H9 (cell line): Measurements from ENCODE around the gene DDX25. TPM values are rescaled to one million over a fixed set of nuclear protein-coding genes. Genes with fewer than 3 reads are reported as not detected.

Experiments
- DNase-seq: peaks from one replicate; pipeline ENCODE4 v3.0.0-alpha.2; 2017
- H2AFZ ChIP-seq: one replicate; pipeline ENCODE4 v1.6.1; 2013; ENCODE audit warnings: mild to moderate bottlenecking, low read length, control low read depth, moderate library complexity
- H2AK5ac ChIP-seq: 2 replicates; pipeline ENCODE4 v1.6.1; 2013; ENCODE audit warnings: low read length, control low read depth, mixed read lengths; ENCODE audit not compliant: insufficient read length
- H2BK120ac ChIP-seq: one replicate; pipeline ENCODE4 v1.6.1; 2013; ENCODE audit warnings: low read depth, mild to moderate bottlenecking, low read length, control low read depth, inconsistent platforms; ENCODE audit not compliant: poor library complexity, severe bottlenecking
- H2BK12ac ChIP-seq: 2 replicates; pipeline ENCODE4 v1.6.1; 2013; ENCODE audit warnings: low read length, control low read depth, mixed read lengths, low read depth; ENCODE audit not compliant: insufficient read length
- H2BK15ac ChIP-seq: 2 replicates; pipeline ENCODE4 v1.6.1; 2013; ENCODE audit warnings: low read depth, low read length, control low read depth
- H2BK20ac ChIP-seq: one replicate; pipeline ENCODE4 v1.6.1; 2013; ENCODE audit warnings: low read depth, mild to moderate bottlenecking, low read length, control low read depth, inconsistent platforms; ENCODE audit not compliant: poor library complexity, severe bottlenecking
- H2BK5ac ChIP-seq: 2 replicates; pipeline ENCODE4 v1.6.1; 2013; ENCODE audit warnings: low read length, control low read depth, mixed read lengths; ENCODE audit not compliant: insufficient read length
- H3K14ac ChIP-seq: 2 replicates; pipeline ENCODE4 v1.6.1; 2013; ENCODE audit warnings: low read length, control low read depth; ENCODE audit not compliant: insufficient read depth
- H3K18ac ChIP-seq: 2 replicates; pipeline ENCODE4 v1.6.1; 2013; ENCODE audit warnings: low read depth, mild to moderate bottlenecking, mixed read lengths, low read length, control low read depth; ENCODE audit not compliant: insufficient read length
- H3K23ac ChIP-seq: 2 replicates; pipeline ENCODE4 v1.6.1; 2013; ENCODE audit warnings: low read length, control low read depth, mixed read lengths, low read depth; ENCODE audit not compliant: insufficient read length
- H3K23me2 ChIP-seq: 2 replicates; pipeline ENCODE4 v1.6.1; 2013; ENCODE audit warnings: low read depth, mild to moderate bottlenecking, mixed read lengths, low read length, control low read depth; ENCODE audit not compliant: insufficient read length, poor library complexity, severe bottlenecking
- H3K27ac ChIP-seq: 2 replicates; pipeline ENCODE4 v1.5.1; 2013; ENCODE audit warnings: low read length, control low read depth, mixed read lengths, low read depth; ENCODE audit not compliant: insufficient read length
- H3K27me3 ChIP-seq: 2 replicates; pipeline ENCODE4 v1.6.1; 2013; ENCODE audit warnings: low read length, control low read depth, inconsistent platforms; ENCODE audit not compliant: insufficient read depth
- H3K4ac ChIP-seq: 2 replicates; pipeline ENCODE4 v1.6.1; 2013; ENCODE audit warnings: low read depth, mild to moderate bottlenecking, control low read depth, inconsistent platforms, low read length, moderate library complexity
- H3K4me1 ChIP-seq: 2 replicates; pipeline ENCODE4 v1.6.1; 2013; ENCODE audit warnings: low read length, control low read depth, inconsistent platforms; ENCODE audit not compliant: insufficient read depth
- H3K4me2 ChIP-seq: 2 replicates; pipeline ENCODE4 v1.6.1; 2013; ENCODE audit warnings: low read length, control low read depth, mixed read lengths; ENCODE audit not compliant: insufficient read length, insufficient read depth
- H3K56ac ChIP-seq: 2 replicates; pipeline ENCODE4 v1.6.1; 2013; ENCODE audit warnings: low read depth, mild to moderate bottlenecking, mixed read lengths, low read length, control low read depth; ENCODE audit not compliant: insufficient read length
- H3K79me1 ChIP-seq: 2 replicates; pipeline ENCODE4 v1.6.1; 2013; ENCODE audit warnings: low read depth, mild to moderate bottlenecking, moderate library complexity, low read length, control low read depth, inconsistent platforms; ENCODE audit not compliant: insufficient read depth, poor library complexity, severe bottlenecking
- H3K79me2 ChIP-seq: 2 replicates; pipeline ENCODE4 v1.6.1; 2013; ENCODE audit warnings: low read length, control low read depth, inconsistent platforms; ENCODE audit not compliant: insufficient read depth
- H3K9ac ChIP-seq: 2 replicates; pipeline ENCODE4 v1.6.1; 2013; ENCODE audit warnings: low read length, control low read depth, mixed read lengths; ENCODE audit not compliant: insufficient read length; ENCODE audit errors: extremely low read depth
- H3K9me3 ChIP-seq: one replicate; pipeline ENCODE4 v1.6.1; 2013; ENCODE audit warnings: low read depth, low read length, inconsistent platforms; ENCODE audit not compliant: control insufficient read depth
- H3T11ph ChIP-seq: one replicate; pipeline ENCODE4 v1.6.1; 2013; ENCODE audit warnings: mild to moderate bottlenecking, low read length, control low read depth, inconsistent platforms
- H4K20me1 ChIP-seq: one replicate; pipeline ENCODE4 v1.6.1; 2013; ENCODE audit not compliant: control insufficient read depth, insufficient read length, insufficient read depth
- H4K5ac ChIP-seq: 2 replicates; pipeline ENCODE4 v1.6.1; 2013; ENCODE audit warnings: low read depth, mild to moderate bottlenecking, mixed read lengths, low read length, control low read depth; ENCODE audit not compliant: insufficient read length
- H4K8ac ChIP-seq: replicated peaks from 2 replicates; pipeline ENCODE4 v1.6.1; 2013; ENCODE audit warnings: low read length, control low read depth, mixed read lengths, low read depth; ENCODE audit not compliant: insufficient read length
- H4K91ac ChIP-seq: 2 replicates; pipeline ENCODE4 v1.6.1; 2013; ENCODE audit warnings: low read depth, mild to moderate bottlenecking, moderate library complexity, mixed read lengths, low read length, control low read depth; ENCODE audit not compliant: insufficient read length
- H3K27ac Mint-ChIP-seq, 3 experiments: 2 replicates in 2 of 3; 3 replicates in 1 of 3; pipeline ENCODE4 v1.8.0; 2020 to 2021; ENCODE audit warnings: mixed read lengths in 3 of 3, mild to moderate bottlenecking in 1 of 3, moderate library complexity in 1 of 3
- H3K27me3 Mint-ChIP-seq: 2 replicates; pipeline ENCODE4 v1.8.0; 2021; ENCODE audit warnings: low read depth, mild to moderate bottlenecking, moderate library complexity, mixed read lengths
- H3K36me3 Mint-ChIP-seq, 3 experiments: 2 replicates in 2 of 3; 3 replicates in 1 of 3; pipeline ENCODE4 v1.8.0; 2020 to 2021; ENCODE audit warnings: low read depth in 3 of 3, mixed read lengths in 3 of 3; ENCODE audit not compliant: insufficient read depth in 1 of 3
- H3K4me1 Mint-ChIP-seq, 2 experiments: 2 replicates each; pipeline ENCODE4 v1.8.0; 2020; ENCODE audit warnings: mixed read lengths in 2 of 2
- H3K4me3 Mint-ChIP-seq, 2 experiments: 2 replicates in 1 of 2; 3 replicates in 1 of 2; pipeline ENCODE4 v1.8.0; 2020 to 2021; ENCODE audit warnings: mild to moderate bottlenecking in 2 of 2, mixed read lengths in 2 of 2, moderate library complexity in 1 of 2
- H3K9me3 Mint-ChIP-seq, 2 experiments: 2 replicates in 1 of 2; 3 replicates in 1 of 2; pipeline ENCODE4 v1.8.0; 2020; ENCODE audit warnings: mild to moderate bottlenecking in 2 of 2, mixed read lengths in 2 of 2, moderate library complexity in 1 of 2
- WGBS: extraction: QIAGEN DNeasy Blood & Tissue Kit; methylation state at CpG from one replicate; pipeline ENCODE4 v1.1.7; 2013; ENCODE audit warnings: missing lambda C conversion rate, low lambda C conversion rate, mixed read lengths; ENCODE audit not compliant: insufficient read length; ENCODE audit errors: extremely low coverage; 5-methylcytosine and 5-hydroxymethylcytosine counted together
- total RNA-seq: library from RNA; stranded (reverse); gene quantifications from 2 replicates; pipeline ENCODE4 v1.2.1, GENCODE V29; 2021
- TF ChIP-seq, protein P1 (sequence below): fragments of 200-600 bp; sonication (generic); conservative IDR thresholded peaks from 3 replicates; pipeline ENCODE4 v1.8.0; 2021; ENCODE audit warnings: antibody characterized with exemption, mild to moderate bottlenecking

The DDX25 gene
- total RNA-seq, 1 experiment from 2014 or later = 6.9 TPM

- no peaks in the 10 kb centered on the region for H3K9me3 Mint-ChIP-seq
- no peaks in the 10 kb centered on the region for H3K79me2 ChIP-seq
- H3K4me2 ChIP-seq = no peak overlapping the region
- H3K4me1 Mint-ChIP-seq = peaks cover 14 to 17% of the 10 kb centered on the region in 2 experiments
- H3K4me1 ChIP-seq = no peaks in the 10 kb centered on the region
- H2BK5ac ChIP-seq = no peak overlapping the region
- H3K18ac ChIP-seq = no peak overlapping the region
- no peak overlapping the region for H3K27ac ChIP-seq
- H2BK20ac ChIP-seq = no peak overlapping the region
- no peak overlapping the region for H3K4ac ChIP-seq
- H4K8ac ChIP-seq = no peak overlapping the region
- H3K14ac ChIP-seq = no peak overlapping the region
- H3K56ac ChIP-seq = no peak overlapping the region
- no peak overlapping the region for H4K5ac ChIP-seq
- no peak overlapping the region for H3K23ac ChIP-seq
- no peak overlapping the region for H4K91ac ChIP-seq
- H2AFZ ChIP-seq = no peak overlapping the region
- H3K27ac Mint-ChIP-seq = no peak overlapping the region
- H3K27me3 Mint-ChIP-seq = no peaks in the 10 kb centered on the region; the same call in 1 of the 2 replicates
- no peak overlapping the region for H3T11ph ChIP-seq
- H3K9me3 ChIP-seq = no peaks in the 10 kb centered on the region
- H3K27me3 ChIP-seq = no peaks in the 10 kb centered on the region
- no peaks in the 10 kb centered on the region for H3K23me2 ChIP-seq
- H2BK12ac ChIP-seq = no peak overlapping the region
- no CpG with 5 or more reads among the region's 9 CpGs for WGBS
- no peaks in the 10 kb centered on the region for H4K20me1 ChIP-seq
- no peak overlapping the region for H3K4me3 Mint-ChIP-seq
- H2AK5ac ChIP-seq = no peak overlapping the region
- no peak for DNase-seq
- H3K9ac ChIP-seq = no peak overlapping the region
- no peaks in the 10 kb centered on the region for H3K36me3 Mint-ChIP-seq
- H2BK120ac ChIP-seq = no peak overlapping the region
- H2BK15ac ChIP-seq = no peak overlapping the region
- TF ChIP-seq, protein P1, sequence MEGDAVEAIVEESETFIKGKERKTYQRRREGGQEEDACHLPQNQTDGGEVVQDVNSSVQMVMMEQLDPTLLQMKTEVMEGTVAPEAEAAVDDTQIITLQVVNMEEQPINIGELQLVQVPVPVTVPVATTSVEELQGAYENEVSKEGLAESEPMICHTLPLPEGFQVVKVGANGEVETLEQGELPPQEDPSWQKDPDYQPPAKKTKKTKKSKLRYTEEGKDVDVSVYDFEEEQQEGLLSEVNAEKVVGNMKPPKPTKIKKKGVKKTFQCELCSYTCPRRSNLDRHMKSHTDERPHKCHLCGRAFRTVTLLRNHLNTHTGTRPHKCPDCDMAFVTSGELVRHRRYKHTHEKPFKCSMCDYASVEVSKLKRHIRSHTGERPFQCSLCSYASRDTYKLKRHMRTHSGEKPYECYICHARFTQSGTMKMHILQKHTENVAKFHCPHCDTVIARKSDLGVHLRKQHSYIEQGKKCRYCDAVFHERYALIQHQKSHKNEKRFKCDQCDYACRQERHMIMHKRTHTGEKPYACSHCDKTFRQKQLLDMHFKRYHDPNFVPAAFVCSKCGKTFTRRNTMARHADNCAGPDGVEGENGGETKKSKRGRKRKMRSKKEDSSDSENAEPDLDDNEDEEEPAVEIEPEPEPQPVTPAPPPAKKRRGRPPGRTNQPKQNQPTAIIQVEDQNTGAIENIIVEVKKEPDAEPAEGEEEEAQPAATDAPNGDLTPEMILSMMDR = no peak
- no peaks in the 10 kb centered on the region for H3K79me1 ChIP-seq
Observed at GRCh38 chr11:125921042-125921441, 16.7 kb downstream of the DDX25 start.
